Neutrophil (primary cell): ENCODE measurements around the gene PEMT.

Source experiments
- H3K27ac ChIP-seq: fragments of 200-600 bp; sonication (generic); 2 replicates; pipeline ENCODE4 v1.5.1; 2016; ENCODE audit warnings: mild to moderate bottlenecking, moderate library complexity
- H3K27me3 ChIP-seq: fragments of 200-600 bp; sonication (generic); 2 replicates; pipeline ENCODE4 v1.6.0; 2016; ENCODE audit warnings: mild to moderate bottlenecking
- H3K36me3 ChIP-seq: fragments of 200-600 bp; sonication (generic); 2 replicates; pipeline ENCODE4 v1.5.1; 2017
- H3K4me1 ChIP-seq, 2 experiments: fragments of 200-600 bp in 1 of 2; sonication (generic) in 1 of 2; 1 replicate in 1 of 2; 2 replicates in 1 of 2; pipeline versions ENCODE4 v1.5.1 to v1.6.1; 2013 to 2016; ENCODE audit warnings: low read depth in 1 of 2, low read length in 1 of 2, mild to moderate bottlenecking in 1 of 2, moderate library complexity in 1 of 2; ENCODE audit not compliant: control insufficient read depth in 1 of 2, insufficient read depth in 1 of 2
- H3K4me3 ChIP-seq, 2 experiments: fragments of 200-600 bp in 1 of 2; sonication (generic) in 1 of 2; 1 replicate in 1 of 2; 2 replicates in 1 of 2; pipeline ENCODE4 v1.5.1; 2013 to 2016; ENCODE audit warnings: low read depth in 1 of 2, low read length in 1 of 2, mild to moderate bottlenecking in 1 of 2, moderate library complexity in 1 of 2
- H3K9me3 ChIP-seq: fragments of 200-600 bp; sonication (generic); 2 replicates; pipeline ENCODE4 v1.5.1; 2016
- TF ChIP-seq, protein P1 (sequence below): fragments of 200-600 bp; sonication (generic); IDR thresholded peaks from 2 replicates; pipeline ENCODE4 v1.5.1; 2016; ENCODE audit warnings: antibody characterized with exemption

The PEMT gene

DNA sequence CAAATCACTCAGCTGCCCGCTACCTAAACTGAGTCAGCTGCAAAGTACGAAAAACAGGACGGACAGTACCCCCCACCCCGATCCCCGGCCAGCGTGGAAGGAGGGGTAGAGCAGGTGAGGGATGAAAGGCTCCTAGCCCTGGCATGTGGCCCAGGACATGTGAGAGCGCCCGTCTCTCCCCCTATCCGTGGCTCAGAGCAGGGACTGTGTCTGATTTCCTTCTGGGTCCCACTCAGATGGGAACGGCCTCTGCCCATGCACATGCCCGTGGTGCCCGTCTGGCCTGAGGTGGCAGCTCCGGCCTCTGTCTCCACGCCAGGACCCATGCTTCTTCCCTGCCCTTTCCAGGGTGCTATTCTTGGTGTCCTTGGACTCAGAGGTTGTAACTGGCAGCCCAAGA is 65.1 kb downstream of the PEMT start:
- Histone ChIP-seq H3K9me3 (no peaks in the 10 kb centered on the region), H3K36me3 (no peaks in the 10 kb centered on the region), H3K4me1 (no peaks in the 10 kb centered on the region), H3K4me3 (no peak overlapping the region), H3K27ac (no peak overlapping the region), H3K27me3 (no peaks in the 10 kb centered on the region)
- TF ChIP-seq, protein P1, sequence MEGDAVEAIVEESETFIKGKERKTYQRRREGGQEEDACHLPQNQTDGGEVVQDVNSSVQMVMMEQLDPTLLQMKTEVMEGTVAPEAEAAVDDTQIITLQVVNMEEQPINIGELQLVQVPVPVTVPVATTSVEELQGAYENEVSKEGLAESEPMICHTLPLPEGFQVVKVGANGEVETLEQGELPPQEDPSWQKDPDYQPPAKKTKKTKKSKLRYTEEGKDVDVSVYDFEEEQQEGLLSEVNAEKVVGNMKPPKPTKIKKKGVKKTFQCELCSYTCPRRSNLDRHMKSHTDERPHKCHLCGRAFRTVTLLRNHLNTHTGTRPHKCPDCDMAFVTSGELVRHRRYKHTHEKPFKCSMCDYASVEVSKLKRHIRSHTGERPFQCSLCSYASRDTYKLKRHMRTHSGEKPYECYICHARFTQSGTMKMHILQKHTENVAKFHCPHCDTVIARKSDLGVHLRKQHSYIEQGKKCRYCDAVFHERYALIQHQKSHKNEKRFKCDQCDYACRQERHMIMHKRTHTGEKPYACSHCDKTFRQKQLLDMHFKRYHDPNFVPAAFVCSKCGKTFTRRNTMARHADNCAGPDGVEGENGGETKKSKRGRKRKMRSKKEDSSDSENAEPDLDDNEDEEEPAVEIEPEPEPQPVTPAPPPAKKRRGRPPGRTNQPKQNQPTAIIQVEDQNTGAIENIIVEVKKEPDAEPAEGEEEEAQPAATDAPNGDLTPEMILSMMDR: no peak

DNA sequence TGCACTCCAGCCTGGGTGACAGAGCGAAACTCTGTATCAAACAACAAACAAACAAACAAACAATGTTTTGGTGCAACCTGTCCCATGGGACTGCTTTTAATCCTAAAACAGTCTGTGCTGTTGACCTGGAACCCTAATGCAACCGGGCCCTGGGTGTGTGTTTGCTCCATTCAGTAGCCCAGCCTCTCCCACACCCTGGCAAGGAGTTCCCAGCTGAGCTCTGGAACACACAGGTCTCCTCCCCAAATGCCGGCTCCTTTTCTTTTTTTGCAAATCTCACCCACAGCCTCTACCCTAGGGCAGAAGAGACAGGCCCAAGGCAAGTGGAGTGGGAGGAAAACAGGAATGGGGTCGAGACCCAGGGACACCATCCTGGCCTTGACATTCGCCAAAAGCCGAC is 65.6 kb downstream of the PEMT start:
- no peaks in the 10 kb centered on the region for H3K36me3 ChIP-seq
- H3K4me3 ChIP-seq: no peak overlapping the region
- H3K27ac ChIP-seq: no peak overlapping the region
- no peaks in the 10 kb centered on the region for H3K9me3 ChIP-seq
- no peaks in the 10 kb centered on the region for H3K27me3 ChIP-seq
- no peaks in the 10 kb centered on the region for H3K4me1 ChIP-seq
- TF ChIP-seq, protein P1: no peak

DNA sequence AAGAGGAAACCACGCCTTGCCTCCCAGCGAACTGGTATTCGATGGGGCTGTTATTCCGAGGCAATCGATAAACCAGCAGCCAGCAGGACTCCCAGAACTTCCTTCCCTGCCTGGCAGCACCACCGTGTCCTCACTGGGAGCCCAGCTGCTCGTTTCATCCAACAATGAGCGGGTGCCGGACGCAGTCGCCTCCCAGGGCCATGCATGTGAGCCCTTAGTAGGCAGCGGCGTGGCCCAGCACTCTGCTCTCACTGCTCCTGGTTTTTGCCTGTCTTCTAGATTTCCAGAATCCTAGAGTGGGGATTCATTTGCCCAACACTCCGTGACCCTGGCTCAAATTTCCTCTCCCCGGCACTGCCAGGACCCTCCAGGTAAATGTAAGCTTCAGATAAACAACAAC is 66.2 kb downstream of the PEMT start:
- TF ChIP-seq, protein P1: no peak
- Histone ChIP-seq H3K4me1 (no peaks in the 10 kb centered on the region), H3K36me3 (no peaks in the 10 kb centered on the region), H3K9me3 (no peaks in the 10 kb centered on the region), H3K27ac (no peak overlapping the region), H3K27me3 (no peaks in the 10 kb centered on the region), H3K4me3 (no peak overlapping the region)

DNA sequence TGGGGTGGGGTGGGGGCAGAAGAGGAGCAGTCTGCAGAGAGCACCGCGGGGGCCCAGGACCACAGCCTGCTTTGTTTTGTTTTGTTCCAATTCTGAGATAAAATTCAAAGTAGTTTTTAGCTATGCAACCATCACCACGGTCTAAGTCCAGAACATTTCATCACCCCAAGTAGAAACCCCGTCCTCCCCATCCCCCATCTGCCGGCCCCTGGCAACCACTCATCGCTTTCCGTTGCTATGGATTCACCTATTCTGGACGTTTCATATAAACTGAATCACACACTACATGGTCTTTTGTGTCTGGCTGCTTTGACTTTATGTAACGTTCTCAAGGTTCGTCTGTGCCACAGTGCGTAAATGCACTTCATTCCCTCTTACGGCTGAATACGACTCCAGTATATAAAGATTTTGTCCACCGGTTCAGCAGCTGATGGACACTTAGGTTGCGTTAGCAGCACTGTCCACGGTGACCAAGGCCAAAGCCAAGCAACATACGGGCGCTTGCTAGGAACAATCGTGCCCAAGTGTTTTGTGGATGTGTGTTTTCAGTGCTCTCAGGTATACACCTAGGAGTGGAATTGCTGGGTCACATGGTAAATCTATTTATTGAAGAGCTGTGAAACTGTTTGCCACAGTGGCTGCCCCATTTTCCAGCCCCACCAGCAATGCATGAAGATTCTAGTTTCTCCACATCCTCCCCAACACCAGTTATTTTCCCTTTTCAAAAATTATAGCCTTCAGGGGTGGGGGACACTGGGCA is 67.6 kb downstream of the PEMT start:
- TF ChIP-seq, protein P1: no peak
- Histone ChIP-seq H3K9me3 (no peaks in the 10 kb centered on the region), H3K27me3 (no peaks in the 10 kb centered on the region), H3K27ac (no peak overlapping the region), H3K36me3 (no peaks in the 10 kb centered on the region), H3K4me1 (no peaks in the 10 kb centered on the region), H3K4me3 (no peak overlapping the region)

DNA sequence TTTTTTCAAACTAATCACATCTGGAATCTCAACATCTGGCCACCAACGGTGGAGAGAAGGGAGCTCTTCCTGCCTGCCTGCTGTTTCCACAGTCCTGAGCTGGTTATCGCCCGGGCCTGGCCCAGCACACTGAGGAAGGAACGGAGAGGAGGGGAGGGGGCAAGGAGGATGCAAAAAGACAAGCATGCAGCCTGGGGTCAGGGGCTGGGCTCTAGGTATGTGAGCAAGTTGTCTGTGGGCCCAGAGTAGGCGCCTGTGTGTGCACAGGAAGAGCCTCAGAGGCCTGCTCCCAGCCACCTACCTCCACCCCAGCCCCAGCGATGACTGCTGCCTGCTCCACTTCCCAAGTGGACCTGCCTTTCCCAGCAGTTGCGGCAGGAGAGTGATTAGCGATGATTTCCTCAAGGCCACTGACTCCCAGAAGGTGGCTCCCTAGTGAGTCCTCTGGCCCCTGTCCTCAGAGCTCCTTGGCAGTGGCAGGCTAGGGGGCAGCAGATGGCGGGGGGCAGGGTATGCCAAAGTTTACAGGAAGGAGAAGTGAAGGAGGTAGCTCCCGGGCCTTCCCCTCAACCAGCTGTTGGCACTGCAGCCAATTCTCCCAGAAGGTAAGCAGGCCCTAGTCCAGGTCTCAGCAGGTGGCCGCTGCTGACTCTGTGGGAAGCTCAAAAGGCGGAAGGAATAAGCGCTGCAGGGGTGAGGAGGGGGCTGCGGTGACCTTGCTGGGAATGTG is 68.3 kb downstream of the PEMT start:
- Histone ChIP-seq H3K36me3 (no peaks in the 10 kb centered on the region), H3K27me3 (no peaks in the 10 kb centered on the region), H3K9me3 (no peaks in the 10 kb centered on the region), H3K4me3 (no peak overlapping the region), H3K27ac (no peak overlapping the region), H3K4me1 (no peaks in the 10 kb centered on the region)
- TF ChIP-seq, protein P1: no peak
